Measurements from ENCODE around the gene MRPS35.

DNA sequence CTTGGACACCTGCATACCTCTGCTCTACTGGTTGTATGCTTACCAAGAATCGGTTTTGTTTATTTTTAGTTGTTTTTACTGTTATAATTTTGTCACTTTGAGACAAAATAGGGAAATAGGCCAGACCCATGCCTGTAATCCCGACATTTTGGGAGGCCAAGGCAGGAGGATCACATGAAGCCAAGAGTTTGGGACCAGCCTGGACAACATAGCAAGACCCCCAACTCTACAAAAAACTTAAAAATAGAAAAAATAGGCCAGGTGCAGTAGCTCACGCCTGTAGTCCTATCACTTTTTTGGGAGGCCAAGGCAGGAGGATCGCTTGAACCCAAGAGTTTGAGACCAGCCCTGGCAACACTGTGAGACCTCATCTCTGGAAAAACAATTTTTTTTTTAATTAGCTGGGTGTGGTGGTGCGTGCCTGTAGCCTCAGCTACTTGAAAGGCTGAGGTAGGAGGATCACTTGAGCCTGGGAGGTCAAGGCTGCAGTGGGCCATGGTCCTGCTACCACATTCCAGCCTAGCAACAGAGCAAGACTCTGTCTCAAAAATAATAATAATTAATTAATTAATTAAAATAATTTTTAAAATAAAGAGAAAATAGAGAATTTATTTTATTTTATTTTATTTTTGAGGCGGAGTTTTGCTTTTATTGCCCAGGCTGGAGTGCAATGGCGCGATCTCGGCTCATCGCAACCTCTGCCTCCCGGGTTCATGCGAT, 1.3 kb upstream of the MRPS35 start:
- TF ChIP-seq CTCF (IDR thresholded peaks at IDR 0.05) (no peak), CBFB (CRISPR knock-in tag; IDR thresholded peaks at IDR 0.05; ENCODE audit: low read depth) (no peak), SMAD3 (CRISPR knock-in tag; IDR thresholded peaks at IDR 0.05; ENCODE audit: borderline replicate concordance) (no peak), FOXP1 (CRISPR knock-in tag; IDR thresholded peaks at IDR 0.05; ENCODE audit: borderline replicate concordance) (no peak), IRF2 (CRISPR knock-in tag; IDR thresholded peaks at IDR 0.05; ENCODE audit: borderline replicate concordance, low read depth) (no peak), ZNF416 (CRISPR knock-in tag; IDR thresholded peaks at IDR 0.05) (no peak), TP53 (CRISPR knock-in tag; IDR thresholded peaks at IDR 0.05) (no peak), RORB (CRISPR knock-in tag; IDR thresholded peaks at IDR 0.05) (no peak), ETV6 (CRISPR knock-in tag; IDR thresholded peaks at IDR 0.05) (no peak)
- TF ChIP-seq, protein P1, sequence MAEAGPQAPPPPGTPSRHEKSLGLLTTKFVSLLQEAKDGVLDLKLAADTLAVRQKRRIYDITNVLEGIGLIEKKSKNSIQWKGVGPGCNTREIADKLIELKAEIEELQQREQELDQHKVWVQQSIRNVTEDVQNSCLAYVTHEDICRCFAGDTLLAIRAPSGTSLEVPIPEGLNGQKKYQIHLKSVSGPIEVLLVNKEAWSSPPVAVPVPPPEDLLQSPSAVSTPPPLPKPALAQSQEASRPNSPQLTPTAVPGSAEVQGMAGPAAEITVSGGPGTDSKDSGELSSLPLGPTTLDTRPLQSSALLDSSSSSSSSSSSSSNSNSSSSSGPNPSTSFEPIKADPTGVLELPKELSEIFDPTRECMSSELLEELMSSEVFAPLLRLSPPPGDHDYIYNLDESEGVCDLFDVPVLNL (CRISPR knock-in tag; IDR thresholded peaks at IDR 0.05; ENCODE audit: borderline replicate concordance, low read depth) = no peak
- TF ChIP-seq, protein P2, sequence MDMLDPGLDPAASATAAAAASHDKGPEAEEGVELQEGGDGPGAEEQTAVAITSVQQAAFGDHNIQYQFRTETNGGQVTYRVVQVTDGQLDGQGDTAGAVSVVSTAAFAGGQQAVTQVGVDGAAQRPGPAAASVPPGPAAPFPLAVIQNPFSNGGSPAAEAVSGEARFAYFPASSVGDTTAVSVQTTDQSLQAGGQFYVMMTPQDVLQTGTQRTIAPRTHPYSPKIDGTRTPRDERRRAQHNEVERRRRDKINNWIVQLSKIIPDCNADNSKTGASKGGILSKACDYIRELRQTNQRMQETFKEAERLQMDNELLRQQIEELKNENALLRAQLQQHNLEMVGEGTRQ (CRISPR knock-in tag; IDR thresholded peaks at IDR 0.05) = no peak
- TF ChIP-seq, protein P3, sequence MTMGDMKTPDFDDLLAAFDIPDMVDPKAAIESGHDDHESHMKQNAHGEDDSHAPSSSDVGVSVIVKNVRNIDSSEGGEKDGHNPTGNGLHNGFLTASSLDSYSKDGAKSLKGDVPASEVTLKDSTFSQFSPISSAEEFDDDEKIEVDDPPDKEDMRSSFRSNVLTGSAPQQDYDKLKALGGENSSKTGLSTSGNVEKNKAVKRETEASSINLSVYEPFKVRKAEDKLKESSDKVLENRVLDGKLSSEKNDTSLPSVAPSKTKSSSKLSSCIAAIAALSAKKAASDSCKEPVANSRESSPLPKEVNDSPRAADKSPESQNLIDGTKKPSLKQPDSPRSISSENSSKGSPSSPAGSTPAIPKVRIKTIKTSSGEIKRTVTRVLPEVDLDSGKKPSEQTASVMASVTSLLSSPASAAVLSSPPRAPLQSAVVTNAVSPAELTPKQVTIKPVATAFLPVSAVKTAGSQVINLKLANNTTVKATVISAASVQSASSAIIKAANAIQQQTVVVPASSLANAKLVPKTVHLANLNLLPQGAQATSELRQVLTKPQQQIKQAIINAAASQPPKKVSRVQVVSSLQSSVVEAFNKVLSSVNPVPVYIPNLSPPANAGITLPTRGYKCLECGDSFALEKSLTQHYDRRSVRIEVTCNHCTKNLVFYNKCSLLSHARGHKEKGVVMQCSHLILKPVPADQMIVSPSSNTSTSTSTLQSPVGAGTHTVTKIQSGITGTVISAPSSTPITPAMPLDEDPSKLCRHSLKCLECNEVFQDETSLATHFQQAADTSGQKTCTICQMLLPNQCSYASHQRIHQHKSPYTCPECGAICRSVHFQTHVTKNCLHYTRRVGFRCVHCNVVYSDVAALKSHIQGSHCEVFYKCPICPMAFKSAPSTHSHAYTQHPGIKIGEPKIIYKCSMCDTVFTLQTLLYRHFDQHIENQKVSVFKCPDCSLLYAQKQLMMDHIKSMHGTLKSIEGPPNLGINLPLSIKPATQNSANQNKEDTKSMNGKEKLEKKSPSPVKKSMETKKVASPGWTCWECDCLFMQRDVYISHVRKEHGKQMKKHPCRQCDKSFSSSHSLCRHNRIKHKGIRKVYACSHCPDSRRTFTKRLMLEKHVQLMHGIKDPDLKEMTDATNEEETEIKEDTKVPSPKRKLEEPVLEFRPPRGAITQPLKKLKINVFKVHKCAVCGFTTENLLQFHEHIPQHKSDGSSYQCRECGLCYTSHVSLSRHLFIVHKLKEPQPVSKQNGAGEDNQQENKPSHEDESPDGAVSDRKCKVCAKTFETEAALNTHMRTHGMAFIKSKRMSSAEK (CRISPR knock-in tag; IDR thresholded peaks at IDR 0.05; ENCODE audit: borderline replicate concordance) = no peak

All from WTC11 (cell line).